Activated naive CD4-positive, alpha-beta T cell (primary cell): ENCODE results near the gene POLR2J3.
"Not testable (repeated sequence)": the region's sequence is repeated elsewhere in the genome, so short reads cannot be mapped to it uniquely, and the experiment has no call there.

Source experiments
- DNase-seq, 4 experiments: peaks; one replicate each; lab custom pipeline; 2025; lab: John Stamatoyannopoulos, UW

Gene POLR2J3

DNA sequence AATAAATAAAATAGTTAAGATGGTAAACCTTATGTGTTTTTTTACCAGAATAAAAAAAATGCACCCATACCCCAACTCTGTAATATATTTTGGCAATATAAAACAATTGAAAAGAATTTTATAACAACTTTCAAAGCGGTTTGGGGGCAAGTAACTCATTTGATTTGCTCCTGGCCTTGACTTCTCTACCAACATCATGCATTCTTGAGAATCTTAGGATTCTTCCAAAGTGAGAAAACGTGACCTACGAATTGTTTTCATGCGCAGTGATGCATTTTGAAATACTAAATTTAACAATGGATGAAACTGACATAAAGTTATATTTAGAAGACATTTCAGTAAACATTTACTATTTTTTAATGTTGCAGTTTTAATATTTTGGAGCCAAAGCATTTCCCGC is 51.6 kb downstream of the POLR2J3 start:
- DNase-seq, result not testable (repeated sequence)

DNA sequence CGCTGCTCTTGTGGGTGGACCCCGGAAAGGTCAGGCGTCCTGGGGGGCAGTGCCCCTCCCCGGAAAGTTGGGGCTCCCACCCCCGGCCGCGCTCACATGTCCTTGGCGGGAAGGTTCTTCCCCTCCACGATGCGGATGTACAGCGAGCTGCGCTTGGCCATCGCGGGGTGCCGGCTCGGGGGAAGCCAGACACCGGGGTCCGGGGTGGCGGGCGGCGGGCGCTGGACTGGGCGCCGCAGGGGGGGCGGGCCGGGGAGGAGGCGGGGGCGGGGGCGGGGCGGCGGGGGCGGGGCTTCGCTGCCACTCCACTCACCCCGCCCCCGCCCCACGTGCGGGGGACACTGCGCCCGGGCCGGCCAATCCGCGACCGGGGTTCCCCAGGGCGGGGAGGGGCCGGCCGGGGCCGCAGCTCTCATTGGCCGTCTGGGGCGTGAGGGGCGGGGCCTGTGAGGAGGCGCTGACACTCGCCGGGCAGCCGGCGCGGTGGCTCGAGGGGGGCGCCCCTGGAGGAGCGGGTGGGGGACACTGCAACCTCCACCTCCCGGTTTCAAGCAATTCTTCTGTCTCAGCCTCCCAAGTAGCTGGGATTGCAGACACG is 54.7 kb downstream of the POLR2J3 start, which contains the start of gene RASA4B:
Gene RASA4B, minus strand, starts transcription at position 228 of the 598 bp plus-strand sequence. Its CDS starts 67 bp downstream, at position 161.
- not testable (repeated sequence) for DNase-seq
